RWPE1 (cell line): Measurements from ENCODE around the gene EPHA10.
"Not testable (repeated sequence)": the region's sequence is repeated elsewhere in the genome, so short reads cannot be mapped to it uniquely, and the experiment has no call there.

Experiments
- CTCF ChIA-PET: fragments of 350-600 bp; sonication (Branson Sonifier 250); formaldehyde crosslinking; extraction: SDS; loops from one replicate; lab custom pipeline; 2021; lab: Yijun Ruan, JAX
- POLR2A ChIA-PET: fragments of 400-600 bp; formaldehyde crosslinking; extraction: SDS; loops from one replicate; lab custom pipeline; 2020; ENCODE audit warnings: antibody characterized with exemption; ENCODE audit not compliant: low non-redundant PET; lab: Yijun Ruan, JAX
- DNase-seq: peaks from one replicate; pipeline ENCODE4 v3.0.0; 2012; ENCODE audit warnings: low spot score
- H3K27ac ChIP-seq: fragments of 450-650 bp; 2 replicates; pipeline ENCODE4 v1.5.1; 2017
- TF ChIP-seq, protein P1 (sequence below): fragments of 450-650 bp; conservative IDR thresholded peaks from 2 replicates; pipeline ENCODE4 v1.5.1; 2017; ENCODE audit warnings: low read depth, mild to moderate bottlenecking

EPHA10 gene

DNA sequence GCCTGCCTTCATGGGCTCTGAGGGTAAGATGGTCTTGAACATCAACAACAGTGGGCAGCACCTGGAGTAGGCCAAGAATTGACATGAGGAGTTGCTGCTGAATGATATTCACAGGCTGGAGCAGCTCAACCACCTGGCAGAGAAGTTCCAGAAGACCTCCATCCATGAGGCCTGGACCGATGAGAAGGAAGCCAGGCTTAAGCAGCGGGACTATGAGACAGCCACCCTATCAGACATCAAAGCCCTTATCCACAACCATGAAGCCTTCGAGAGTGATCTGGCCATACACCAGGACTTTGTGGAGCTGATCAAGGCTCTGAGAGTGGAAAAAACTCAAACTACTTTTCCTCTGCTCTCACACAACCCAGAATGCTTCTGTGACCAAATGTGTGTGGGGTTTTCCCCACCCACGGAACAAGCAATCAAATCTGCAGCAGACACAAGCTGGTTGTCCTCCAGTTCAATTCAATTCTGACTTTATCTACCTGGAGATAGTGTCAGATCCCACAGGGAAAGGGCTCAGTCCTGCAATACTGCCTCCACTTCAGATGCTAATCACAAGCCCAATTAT is 12.1 kb upstream of the EPHA10 start:
- H3K27ac ChIP-seq, result no peak overlapping the region
- ChIA-PET CTCF (interaction anchor here (0.7 kb wide), 1 partner anchor 14 kb away, joined by 3 read pairs; no protein-coding TSS in a partner anchor), POLR2A (no interaction called here)
- TF ChIP-seq, protein P1, sequence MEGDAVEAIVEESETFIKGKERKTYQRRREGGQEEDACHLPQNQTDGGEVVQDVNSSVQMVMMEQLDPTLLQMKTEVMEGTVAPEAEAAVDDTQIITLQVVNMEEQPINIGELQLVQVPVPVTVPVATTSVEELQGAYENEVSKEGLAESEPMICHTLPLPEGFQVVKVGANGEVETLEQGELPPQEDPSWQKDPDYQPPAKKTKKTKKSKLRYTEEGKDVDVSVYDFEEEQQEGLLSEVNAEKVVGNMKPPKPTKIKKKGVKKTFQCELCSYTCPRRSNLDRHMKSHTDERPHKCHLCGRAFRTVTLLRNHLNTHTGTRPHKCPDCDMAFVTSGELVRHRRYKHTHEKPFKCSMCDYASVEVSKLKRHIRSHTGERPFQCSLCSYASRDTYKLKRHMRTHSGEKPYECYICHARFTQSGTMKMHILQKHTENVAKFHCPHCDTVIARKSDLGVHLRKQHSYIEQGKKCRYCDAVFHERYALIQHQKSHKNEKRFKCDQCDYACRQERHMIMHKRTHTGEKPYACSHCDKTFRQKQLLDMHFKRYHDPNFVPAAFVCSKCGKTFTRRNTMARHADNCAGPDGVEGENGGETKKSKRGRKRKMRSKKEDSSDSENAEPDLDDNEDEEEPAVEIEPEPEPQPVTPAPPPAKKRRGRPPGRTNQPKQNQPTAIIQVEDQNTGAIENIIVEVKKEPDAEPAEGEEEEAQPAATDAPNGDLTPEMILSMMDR, result no peak
- no peak for DNase-seq

DNA sequence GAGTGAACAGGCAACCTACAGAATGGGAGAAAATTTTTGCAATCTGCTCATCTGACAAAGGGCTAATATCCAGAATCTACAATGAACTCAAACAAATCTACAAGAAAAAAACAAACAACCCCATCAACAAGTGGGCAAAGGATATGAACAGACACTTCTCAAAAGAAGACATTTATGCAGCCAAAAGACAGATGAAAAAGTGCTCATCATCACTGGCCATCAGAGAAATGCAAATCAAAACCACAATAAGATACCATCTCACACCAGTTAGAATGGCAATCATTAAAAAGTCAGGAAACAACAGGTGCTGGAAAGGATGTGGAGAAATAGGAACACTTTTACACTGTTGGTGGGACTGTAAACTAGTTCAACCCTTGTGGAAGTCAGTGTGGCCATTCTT is 6.5 kb upstream of the EPHA10 start:
- POLR2A ChIA-PET, H3K27ac ChIP-seq, CTCF ChIA-PET, DNase-seq: not testable (repeated sequence)

DNA sequence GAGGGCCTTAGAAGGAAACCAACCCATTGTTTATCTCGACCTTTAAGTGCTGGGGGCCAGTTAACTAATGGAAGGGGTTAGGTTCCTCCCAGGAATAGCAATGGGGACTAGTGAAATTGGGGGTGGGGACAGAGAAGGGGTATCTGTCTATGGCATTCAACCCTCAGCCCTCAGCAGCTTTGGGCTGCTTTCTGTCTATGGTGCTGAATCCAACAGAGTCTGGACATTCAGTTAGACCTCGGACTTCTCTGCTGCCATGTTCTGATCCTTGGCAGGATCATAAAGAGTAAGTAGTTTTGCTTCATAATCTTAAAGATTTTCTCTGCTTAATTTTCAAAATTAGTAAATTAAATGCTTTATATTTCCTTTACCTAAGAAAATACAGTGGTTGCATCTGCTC is 2.6 kb upstream of the EPHA10 start:
- TF ChIP-seq, protein P1, result no peak
- ChIA-PET CTCF (no interaction called here), POLR2A (no interaction called here)
- DNase-seq, result no peak
- H3K27ac ChIP-seq, result no peak overlapping the region

DNA sequence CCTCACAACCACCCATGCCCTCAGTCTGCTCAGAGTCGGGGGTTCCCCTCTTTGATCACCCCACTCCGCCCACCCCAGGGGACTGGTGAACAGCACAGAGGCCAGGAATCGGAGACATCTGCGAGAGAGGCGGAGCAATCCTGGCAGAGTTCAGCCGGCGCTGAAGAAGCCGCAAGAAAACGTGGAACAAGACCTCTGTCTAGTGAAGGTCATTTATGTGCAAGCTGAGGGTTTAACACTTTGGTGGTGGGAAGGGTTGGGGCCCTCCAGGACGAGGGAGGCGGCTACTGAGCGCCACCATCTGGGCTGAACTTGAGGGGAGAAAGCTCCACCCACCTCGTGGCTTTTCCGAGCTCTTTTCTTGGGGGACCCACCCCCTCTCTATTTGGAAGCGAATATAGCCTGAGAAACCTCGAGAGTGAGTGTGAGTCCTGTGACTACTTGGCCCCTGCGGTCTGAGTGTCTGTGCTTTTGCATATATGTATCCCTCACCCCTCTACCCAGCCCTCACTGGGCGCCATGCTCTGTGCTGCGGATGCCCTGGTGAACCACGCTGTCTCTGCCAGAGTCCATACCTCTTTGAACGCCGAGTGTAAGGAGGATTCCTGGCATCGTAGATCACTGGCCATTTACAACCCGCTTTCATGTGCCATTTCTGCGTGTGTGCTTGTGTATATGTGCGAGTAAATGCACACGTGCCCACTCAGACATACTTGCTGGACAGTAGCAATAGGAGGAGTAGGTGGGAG is 1.2 kb upstream of the EPHA10 start:
- DNase-seq, result no peak
- ChIA-PET POLR2A (no interaction called here), CTCF (interaction anchor here (0.5 kb wide), 1 partner anchor 163 kb away, joined by 3 read pairs; no protein-coding TSS in a partner anchor)
- TF ChIP-seq, protein P1, result no peak
- H3K27ac ChIP-seq, result no peak overlapping the region

DNA sequence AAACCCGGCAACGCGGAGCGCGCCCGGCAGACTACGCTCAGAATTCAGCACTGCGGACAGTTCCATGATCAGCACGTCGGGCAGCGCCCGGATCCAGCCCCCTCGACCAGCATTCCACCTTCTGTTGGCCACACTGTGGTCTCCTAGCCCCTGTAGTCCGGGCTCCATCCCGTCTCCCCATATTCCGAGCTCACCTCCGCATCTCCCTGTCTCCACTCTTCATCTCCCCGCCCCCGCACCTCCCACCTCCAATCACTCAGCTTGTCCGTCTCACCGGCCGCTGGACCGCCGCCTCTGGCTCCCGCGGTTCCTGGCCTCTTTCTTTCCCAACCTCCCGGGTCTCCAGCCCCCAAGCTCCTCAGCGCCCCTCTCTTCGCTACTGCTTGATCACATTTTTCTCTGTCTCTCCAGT is 500 bp downstream of the EPHA10 start:
- peak; percentile 63 for DNase-seq
- TF ChIP-seq, protein P1, result no peak
- ChIA-PET CTCF (no interaction called here), POLR2A (no interaction called here)
- H3K27ac ChIP-seq, result no peak overlapping the region

DNA sequence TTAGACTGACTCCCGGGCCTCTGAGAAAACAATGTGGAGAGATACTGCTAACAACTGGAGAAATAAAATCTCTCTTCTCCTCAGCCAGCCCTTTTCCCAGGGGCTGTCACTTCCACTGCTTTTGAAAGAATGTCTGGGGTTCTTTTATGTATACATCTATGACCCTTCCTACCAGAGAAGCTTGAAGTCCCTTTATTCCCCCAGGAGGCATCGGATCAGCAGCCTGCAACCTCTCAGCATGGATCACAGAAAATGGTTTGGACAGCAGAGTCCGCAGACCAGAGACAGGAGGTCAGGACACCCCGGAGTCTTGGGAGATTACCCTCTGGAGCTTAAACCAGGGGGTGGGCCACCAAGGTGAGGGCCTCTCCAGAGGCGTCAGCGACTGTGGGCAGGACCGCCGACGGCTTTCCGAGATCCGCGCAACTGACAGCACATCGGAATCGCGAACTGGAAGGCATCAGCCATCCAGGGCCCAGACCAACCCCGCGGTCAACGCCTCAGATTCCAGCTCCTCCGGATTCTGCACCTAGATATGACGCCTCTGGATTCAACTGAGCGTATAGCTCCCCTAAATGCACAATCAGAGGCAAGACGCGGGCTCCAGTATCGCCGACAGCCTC is 1.0 kb downstream of the EPHA10 start:
- POLR2A ChIA-PET, result no interaction called here

More for the DNA sequence above, 1.0 kb downstream of the EPHA10 start:
- H3K27ac ChIP-seq, result no peak overlapping the region
- DNase-seq, result no peak
- TF ChIP-seq, protein P1, result no peak
- CTCF ChIA-PET, result interaction anchor here (1.5 kb wide), 1 partner anchor 13 kb away, joined by 3 read pairs; no protein-coding TSS in a partner anchor
